Measurements from ENCODE around the gene CISH. TPM values are rescaled to one million over a fixed set of nuclear protein-coding genes. Genes with fewer than 3 reads are reported as not detected.

CISH gene
- total and polyA plus RNA-seq, 10 of the 15 experiments (the other 5 are each of a cell fraction or from before 2014, with no cell fraction given): 0.21 to 4.4 (median 1.8) TPM

DNA sequence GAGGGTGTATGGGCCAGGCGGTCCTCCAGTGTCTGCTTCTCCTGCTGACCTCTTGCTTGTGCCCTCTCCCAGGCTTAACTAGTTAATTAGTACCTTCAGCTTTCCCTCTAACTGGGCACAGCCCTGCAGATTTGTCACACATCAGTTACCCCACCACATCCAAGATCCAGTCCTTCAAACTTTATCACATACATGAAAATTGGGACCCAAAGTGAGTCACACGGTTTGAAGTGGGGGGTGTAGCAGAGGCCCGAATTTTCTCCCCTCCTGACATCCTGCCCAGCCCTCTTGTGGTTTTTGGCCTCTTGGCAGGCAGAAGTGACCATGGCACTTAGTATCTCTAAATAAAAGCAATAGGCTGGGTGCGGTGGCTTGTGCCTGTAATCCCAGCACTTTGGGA is 9.2 kb upstream of the CISH start (continued):
- TF ChIP-seq, protein P1, sequence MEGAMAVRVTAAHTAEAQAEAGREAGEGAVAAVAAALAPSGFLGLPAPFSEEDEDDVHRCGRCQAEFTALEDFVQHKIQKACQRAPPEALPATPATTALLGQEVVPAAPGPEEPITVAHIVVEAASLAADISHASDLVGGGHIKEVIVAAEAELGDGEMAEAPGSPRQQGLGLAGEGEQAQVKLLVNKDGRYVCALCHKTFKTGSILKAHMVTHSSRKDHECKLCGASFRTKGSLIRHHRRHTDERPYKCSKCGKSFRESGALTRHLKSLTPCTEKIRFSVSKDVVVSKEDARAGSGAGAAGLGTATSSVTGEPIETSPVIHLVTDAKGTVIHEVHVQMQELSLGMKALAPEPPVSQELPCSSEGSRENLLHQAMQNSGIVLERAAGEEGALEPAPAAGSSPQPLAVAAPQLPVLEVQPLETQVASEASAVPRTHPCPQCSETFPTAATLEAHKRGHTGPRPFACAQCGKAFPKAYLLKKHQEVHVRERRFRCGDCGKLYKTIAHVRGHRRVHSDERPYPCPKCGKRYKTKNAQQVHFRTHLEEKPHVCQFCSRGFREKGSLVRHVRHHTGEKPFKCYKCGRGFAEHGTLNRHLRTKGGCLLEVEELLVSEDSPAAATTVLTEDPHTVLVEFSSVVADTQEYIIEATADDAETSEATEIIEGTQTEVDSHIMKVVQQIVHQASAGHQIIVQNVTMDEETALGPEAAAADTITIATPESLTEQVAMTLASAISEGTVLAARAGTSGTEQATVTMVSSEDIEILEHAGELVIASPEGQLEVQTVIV (IDR thresholded peaks at IDR 0.05; ENCODE audit: borderline replicate concordance, partially characterized antibody): no peak
- TF ChIP-seq, protein P2, sequence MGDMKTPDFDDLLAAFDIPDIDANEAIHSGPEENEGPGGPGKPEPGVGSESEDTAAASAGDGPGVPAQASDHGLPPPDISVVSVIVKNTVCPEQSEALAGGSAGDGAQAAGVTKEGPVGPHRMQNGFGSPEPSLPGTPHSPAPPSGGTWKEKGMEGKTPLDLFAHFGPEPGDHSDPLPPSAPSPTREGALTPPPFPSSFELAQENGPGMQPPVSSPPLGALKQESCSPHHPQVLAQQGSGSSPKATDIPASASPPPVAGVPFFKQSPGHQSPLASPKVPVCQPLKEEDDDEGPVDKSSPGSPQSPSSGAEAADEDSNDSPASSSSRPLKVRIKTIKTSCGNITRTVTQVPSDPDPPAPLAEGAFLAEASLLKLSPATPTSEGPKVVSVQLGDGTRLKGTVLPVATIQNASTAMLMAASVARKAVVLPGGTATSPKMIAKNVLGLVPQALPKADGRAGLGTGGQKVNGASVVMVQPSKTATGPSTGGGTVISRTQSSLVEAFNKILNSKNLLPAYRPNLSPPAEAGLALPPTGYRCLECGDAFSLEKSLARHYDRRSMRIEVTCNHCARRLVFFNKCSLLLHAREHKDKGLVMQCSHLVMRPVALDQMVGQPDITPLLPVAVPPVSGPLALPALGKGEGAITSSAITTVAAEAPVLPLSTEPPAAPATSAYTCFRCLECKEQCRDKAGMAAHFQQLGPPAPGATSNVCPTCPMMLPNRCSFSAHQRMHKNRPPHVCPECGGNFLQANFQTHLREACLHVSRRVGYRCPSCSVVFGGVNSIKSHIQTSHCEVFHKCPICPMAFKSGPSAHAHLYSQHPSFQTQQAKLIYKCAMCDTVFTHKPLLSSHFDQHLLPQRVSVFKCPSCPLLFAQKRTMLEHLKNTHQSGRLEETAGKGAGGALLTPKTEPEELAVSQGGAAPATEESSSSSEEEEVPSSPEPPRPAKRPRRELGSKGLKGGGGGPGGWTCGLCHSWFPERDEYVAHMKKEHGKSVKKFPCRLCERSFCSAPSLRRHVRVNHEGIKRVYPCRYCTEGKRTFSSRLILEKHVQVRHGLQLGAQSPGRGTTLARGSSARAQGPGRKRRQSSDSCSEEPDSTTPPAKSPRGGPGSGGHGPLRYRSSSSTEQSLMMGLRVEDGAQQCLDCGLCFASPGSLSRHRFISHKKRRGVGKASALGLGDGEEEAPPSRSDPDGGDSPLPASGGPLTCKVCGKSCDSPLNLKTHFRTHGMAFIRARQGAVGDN (IDR thresholded peaks at IDR 0.05): no peak
- TF ChIP-seq ZZZ3 (IDR thresholded peaks at IDR 0.05; ENCODE audit: control insufficient read depth, insufficient read length, low read depth) (no peak), STAT1 (conservative IDR thresholded peaks at IDR 0.05) (no peak), NFIC (IDR thresholded peaks at IDR 0.05; ENCODE audit: low read depth, low read length) (no peak), ATF7 (IDR thresholded peaks at IDR 0.05; ENCODE audit: low read depth) (no peak), ZNF207 (IDR thresholded peaks at IDR 0.05; ENCODE audit: borderline replicate concordance) (no peak), MYC (IDR thresholded peaks at IDR 0.05; ENCODE audit: insufficient read depth, insufficient read length, insufficient replicate concordance, low read length, severe bottlenecking) (no peak)

Measured in GM12878 (cell line).